ENCODE results near the gene TUBB6.
A peak's percentile ranks its signal among the peaks of the same experiment; 100 is the strongest.

The TUBB6 gene

GRCh38 chr18:12315911-12316310 lies 7.9 kb downstream of the TUBB6 start:
- DNase-seq: no peak

DNA sequence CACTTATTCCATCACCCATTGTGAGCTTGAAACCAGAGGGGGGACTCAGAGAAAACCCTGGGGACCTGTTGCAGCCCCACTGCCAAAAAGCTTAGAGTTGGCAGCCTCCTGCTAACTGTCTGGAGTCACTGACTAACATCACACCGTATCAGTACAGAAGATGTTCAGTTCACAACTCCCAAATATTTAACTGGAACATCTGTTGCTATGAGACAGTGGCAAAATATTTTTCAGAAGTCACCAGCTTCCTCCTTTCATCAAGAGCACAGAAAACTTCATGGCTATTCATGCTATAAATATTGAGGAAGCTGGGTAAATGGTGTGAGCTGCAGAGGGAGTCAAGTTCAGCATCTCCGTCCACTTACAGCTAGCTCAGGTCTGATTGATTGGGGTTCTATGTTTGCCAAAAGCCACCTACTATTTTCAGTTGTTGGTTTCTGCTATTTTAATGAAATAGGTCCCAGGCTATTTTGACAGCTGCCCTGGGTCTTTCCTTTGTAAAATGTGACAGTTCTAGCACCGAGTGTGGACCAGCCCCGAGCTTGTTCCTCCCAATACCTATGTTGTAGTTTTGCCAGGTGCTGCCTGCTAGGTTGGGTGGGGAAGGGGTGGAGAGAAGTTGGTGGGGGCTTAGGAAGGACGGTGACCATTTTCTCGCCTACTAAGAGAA lies 9.8 kb downstream of the TUBB6 start:
- no peak for DNase-seq

GRCh38 chr18:12318334-12318697 lies 10.3 kb downstream of the TUBB6 start:
- DNase-seq: no peak

DNA sequence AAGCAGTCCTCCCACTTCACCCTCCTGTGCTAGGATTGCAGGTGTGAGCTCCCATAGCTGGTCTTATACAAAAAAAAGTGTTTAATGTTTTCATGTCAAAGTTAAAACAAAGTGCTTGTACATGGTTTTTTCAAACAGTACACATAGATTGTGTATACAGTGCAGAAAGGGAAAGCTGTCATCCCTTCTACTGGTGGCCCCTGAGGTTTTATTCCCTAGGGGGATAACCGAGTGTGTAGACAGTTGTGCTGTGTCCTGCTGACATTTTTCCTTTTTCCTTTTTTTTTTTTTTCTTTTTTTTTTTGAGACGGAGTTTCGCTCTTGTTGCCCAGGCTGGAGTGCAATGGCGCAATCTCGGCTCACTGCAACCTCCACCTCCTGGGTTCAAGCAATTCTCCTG lies 10.8 kb downstream of the TUBB6 start:
- no peak for DNase-seq

GRCh38 chr18:12321333-12321732 lies 13.3 kb downstream of the TUBB6 start:
- DNase-seq: no peak

GRCh38 chr18:12324991-12325725 lies 17.1 kb downstream of the TUBB6 start:
- no peak for DNase-seq

GRCh38 chr18:12325726-12326245 lies 17.7 kb downstream of the TUBB6 start:
- no peak for DNase-seq

DNA sequence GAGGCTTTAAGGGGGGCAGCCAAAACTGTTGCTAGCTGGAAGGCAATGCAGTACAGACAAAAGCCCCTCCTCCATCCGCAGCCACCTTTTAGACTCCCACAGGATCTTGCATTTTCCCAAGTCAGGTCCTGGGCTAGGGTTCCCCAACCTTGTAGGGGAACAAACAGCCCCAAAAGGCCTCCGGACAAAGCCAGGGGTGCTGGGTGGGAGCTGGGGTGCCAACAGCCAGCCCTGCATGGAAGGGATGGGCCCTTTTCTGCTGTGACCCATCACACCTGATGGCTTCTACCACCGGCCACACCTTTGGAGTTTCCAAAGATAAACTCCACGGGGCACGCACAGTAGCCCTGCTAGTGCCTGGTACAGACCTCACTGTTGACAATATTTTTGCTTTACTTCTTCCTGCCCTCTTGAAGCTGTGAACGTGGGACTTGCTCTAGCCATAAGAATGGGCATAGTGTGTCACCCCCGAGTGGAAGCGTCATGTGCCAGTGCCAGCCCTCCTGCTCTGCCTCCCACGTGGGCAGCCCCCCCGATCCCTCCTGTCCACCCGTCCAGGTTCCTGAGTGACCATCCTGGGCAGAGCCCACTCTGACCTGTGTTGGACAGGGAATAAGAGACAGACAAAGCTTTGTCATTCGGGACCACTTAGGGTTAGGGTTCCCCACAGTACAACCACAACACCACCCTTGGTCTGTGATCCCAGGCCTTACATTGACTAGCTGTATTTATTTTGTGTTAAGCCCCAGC lies 18.8 kb downstream of the TUBB6 start:
- DNase-seq: no peak

GRCh38 chr18:12327510-12328178 lies 19.6 kb downstream of the TUBB6 start:
- peak; percentile 71 for DNase-seq

DNA sequence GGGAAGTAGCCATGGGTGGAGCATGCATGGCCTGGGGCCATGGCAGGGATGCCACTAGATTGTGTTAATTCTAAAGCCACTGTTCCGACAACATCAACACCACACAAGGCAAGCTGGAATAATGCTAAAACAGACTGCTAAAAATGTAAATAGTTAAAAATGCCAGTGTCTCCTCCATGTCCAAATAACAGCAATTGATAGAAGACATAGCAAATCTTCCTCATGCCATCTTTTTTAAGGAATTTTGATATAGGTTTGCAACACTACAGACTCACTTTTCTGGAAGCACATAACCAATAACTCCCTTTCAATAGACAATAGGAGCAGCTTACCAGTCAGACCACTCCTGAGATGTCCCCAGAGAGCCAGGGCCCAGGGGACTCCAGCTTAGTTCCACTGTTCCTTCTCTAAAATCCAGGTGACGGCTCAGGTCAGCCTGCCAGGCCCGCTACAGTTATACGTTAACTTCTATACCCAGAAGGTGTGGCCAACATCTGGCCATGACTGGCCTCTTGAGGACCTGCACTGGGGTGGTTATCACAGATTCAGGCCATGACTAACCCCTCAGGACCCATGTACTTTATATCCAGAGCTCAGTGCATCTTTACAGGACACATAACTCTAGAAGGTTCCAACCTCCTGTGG lies 20.3 kb downstream of the TUBB6 start:
- no peak for DNase-seq

GRCh38 chr18:12329125-12329698 lies 21.2 kb downstream of the TUBB6 start:
- no peak for DNase-seq

GRCh38 chr18:12330766-12331165 lies 22.7 kb downstream of the TUBB6 start:
- DNase-seq: no peak

GRCh38 chr18:12333506-12334290 lies 25.7 kb downstream of the TUBB6 start:
- DNase-seq: no peak

DNA sequence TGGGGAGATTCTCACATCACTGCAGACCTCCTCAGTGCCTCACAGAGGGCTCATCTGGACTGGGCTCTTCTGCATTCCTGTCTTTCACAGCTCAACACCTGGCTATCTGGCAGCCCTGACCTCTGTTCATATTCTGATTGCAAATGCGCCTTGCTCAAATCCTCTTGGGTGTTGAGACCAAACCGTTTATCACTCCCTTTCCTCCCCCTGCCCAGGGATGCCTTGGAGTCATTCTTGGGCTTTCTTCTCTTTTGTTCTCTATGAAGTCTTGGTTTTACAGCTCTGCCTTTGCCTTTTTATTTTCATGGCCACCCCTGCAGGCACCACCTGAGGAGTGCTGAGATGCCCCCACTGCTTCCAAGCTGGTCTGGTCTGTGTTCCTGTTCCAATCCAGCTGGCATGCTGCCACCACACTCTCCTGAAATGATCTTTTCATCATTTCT lies 26.3 kb downstream of the TUBB6 start:
- no peak for DNase-seq

GRCh38 chr18:12334863-12335262 lies 26.8 kb downstream of the TUBB6 start:
- DNase-seq: no peak

DNA sequence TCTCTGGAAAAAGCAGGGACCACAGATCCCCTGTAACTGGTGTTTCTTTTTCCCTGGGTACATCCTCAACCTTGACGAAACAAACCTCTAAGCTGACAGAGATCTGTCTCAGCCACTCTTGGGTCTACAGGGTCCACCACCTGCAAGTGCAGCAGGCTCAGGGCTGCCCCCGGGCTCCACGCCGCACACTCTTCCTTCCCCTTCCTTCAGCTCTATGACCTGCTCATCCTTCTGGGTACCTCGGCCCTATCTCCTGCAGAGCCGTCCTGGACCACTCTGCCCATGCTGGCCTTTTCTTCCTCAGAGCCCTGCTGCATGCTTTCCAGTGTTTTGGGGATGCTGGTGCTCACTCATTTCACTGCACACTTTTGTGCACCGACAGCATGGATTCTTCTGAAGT lies 27.5 kb downstream of the TUBB6 start:
- no peak for DNase-seq

GRCh38 chr18:12336171-12336613 lies 28.2 kb downstream of the TUBB6 start:
- DNase-seq: no peak

DNA sequence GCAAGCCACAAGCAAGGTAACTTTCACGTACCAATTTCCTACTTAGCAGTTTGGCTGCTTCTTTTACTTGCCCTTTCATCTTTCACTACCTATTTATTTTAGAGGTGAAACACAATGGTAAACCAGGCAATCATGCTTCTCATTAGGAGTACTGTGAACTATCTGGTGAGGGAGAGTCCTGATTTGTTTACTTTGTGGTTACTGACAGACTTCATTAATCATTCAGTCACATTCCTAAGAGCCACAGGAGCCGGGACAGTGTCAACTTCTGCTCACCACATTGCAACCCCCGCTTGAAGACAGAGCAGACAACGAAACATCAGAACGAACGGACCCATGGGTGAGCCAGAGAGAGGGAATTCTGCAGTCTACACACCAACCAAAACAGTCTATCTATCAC lies 28.8 kb downstream of the TUBB6 start:
- no peak for DNase-seq

- DNase-seq: no peak
Measured at GRCh38 chr18:12338382-12338781, 30.3 kb downstream of the TUBB6 start.

DNA sequence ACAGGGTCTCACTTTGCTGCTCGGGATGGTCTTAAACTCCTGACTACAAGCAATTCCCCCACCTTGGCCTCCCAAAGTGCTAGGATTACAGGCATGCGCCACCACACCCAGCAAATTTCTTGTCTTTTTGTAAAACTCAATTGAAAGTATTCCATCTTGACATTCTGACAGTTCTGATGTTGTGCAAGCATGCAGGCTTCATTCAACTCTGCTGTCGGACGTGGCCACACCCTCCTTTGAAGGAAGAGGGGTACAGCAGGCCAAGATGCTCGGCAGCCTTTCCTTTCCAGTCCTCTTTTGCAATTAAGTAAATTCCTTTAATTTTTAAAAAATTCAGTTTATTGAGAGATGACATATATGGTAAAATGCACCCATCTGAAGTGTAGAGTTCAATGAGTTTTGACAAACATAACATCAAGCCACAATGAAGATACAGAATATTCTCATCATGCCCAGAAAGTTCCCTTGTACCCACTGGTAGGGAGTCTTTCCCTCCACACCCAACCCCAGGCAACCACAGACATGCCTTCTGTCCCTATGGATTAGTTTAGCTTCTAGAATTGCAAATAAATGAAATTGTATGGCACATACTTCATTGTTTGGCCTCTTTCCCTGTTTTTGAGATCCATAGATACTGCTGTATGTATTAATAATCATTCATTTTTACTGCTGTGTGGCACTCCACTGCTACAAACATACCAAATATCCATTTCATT lies 33.1 kb downstream of the TUBB6 start:
- DNase-seq: no peak

GRCh38 chr18:12342661-12343060 lies 34.6 kb downstream of the TUBB6 start:
- no peak for DNase-seq

Data from CD4-positive, alpha-beta T cell treated with Interleukin-15 for 1 hour (primary cell).